Measurements from ENCODE around the gene CD53.

- TF ChIP-seq EZH2 (IDR thresholded peaks at IDR 0.05; ENCODE audit: borderline replicate concordance, low read length): no peak
- TF ChIP-seq, protein P1, sequence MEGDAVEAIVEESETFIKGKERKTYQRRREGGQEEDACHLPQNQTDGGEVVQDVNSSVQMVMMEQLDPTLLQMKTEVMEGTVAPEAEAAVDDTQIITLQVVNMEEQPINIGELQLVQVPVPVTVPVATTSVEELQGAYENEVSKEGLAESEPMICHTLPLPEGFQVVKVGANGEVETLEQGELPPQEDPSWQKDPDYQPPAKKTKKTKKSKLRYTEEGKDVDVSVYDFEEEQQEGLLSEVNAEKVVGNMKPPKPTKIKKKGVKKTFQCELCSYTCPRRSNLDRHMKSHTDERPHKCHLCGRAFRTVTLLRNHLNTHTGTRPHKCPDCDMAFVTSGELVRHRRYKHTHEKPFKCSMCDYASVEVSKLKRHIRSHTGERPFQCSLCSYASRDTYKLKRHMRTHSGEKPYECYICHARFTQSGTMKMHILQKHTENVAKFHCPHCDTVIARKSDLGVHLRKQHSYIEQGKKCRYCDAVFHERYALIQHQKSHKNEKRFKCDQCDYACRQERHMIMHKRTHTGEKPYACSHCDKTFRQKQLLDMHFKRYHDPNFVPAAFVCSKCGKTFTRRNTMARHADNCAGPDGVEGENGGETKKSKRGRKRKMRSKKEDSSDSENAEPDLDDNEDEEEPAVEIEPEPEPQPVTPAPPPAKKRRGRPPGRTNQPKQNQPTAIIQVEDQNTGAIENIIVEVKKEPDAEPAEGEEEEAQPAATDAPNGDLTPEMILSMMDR (IDR thresholded peaks at IDR 0.05; ENCODE audit: low read length): no peak
Measured at GRCh38 chr1:110856410-110856809, 16.5 kb upstream of the CD53 start.
